H1 (cell line): ENCODE results near the gene TMEM50A. TPM values are rescaled to one million over a fixed set of nuclear protein-coding genes. Genes with fewer than 3 reads are reported as not detected.
"Not testable (repeated sequence)": the region's sequence is repeated elsewhere in the genome, so short reads cannot be mapped to it uniquely, and the experiment has no call there.

ENCODE experiments used
- CTCF ChIA-PET: fragments of 300-600 bp; sonication (Branson Sonifier 250); formaldehyde crosslinking; loops from one replicate; lab custom pipeline; 2021; ENCODE audit not compliant: partially characterized antibody; lab: Charles Lee
- POLR2A ChIA-PET: fragments of 300-600 bp; sonication (Branson Sonifier 250); formaldehyde crosslinking; loops from one replicate; lab custom pipeline; 2021; ENCODE audit warnings: inconsistent platforms; ENCODE audit not compliant: partially characterized antibody; lab: Charles Lee
- DNase-seq, 2 experiments: peaks; one replicate each; pipeline versions ENCODE4 v3.0.0 to v3.0.0-alpha.2; 2010 to 2022; ENCODE audit warnings: low spot score in 2 of 2, low read depth in 1 of 2, mixed read lengths in 1 of 2
- FAIRE-seq: peaks from 2 replicates; lab custom pipeline; 2011; peaks lifted over from hg19 to GRCh38; lab: Jason Lieb, UNC
- H2AFZ ChIP-seq: 2 replicates; pipeline ENCODE4 v1.8.1; 2012; ENCODE audit warnings: low read length, inconsistent platforms
- H2AK5ac ChIP-seq: 2 replicates; pipeline ENCODE4 v1.6.1; 2013; ENCODE audit warnings: low read depth, low read length
- H2BK120ac ChIP-seq: replicated peaks from 2 replicates; pipeline ENCODE3; 2013; ENCODE audit warnings: low read depth, low read length, inconsistent platforms
- H2BK12ac ChIP-seq: 2 replicates; pipeline ENCODE4 v1.6.1; 2013; ENCODE audit warnings: low read depth, low read length
- H2BK15ac ChIP-seq: 2 replicates; pipeline ENCODE4 v1.6.1; 2013; ENCODE audit warnings: low read length
- H2BK20ac ChIP-seq: 2 replicates; pipeline ENCODE4 v1.6.1; 2013; ENCODE audit warnings: low read length
- H2BK5ac ChIP-seq: 2 replicates; pipeline ENCODE4 v1.6.1; 2013; ENCODE audit warnings: low read depth, low read length
- H3K14ac ChIP-seq: 2 replicates; pipeline ENCODE4 v1.6.1; 2013; ENCODE audit warnings: inconsistent platforms; ENCODE audit not compliant: insufficient read length
- H3K18ac ChIP-seq: 2 replicates; pipeline ENCODE4 v1.6.1; 2013; ENCODE audit warnings: low read length; ENCODE audit errors: extremely low read depth
- H3K23ac ChIP-seq: 2 replicates; pipeline ENCODE4 v1.6.1; 2013; ENCODE audit warnings: inconsistent platforms; ENCODE audit not compliant: insufficient read length
- H3K23me2 ChIP-seq: 2 replicates; pipeline ENCODE4 v1.6.1; 2013; ENCODE audit warnings: low read depth, low read length
- H3K27ac ChIP-seq: 2 replicates; pipeline ENCODE4 v1.6.1; 2011; ENCODE audit warnings: low read depth, low read length, inconsistent platforms
- H3K27me3 ChIP-seq, 4 experiments: replicated peaks in 1 of 4; 1 replicate in 1 of 4; 2 replicates in 3 of 4; pipeline versions ENCODE4 v1.6.1 to v1.8.1; 2011 to 2013; ENCODE audit warnings: low read length in 3 of 4, mild to moderate bottlenecking in 3 of 4, inconsistent platforms in 2 of 4, mixed read lengths in 2 of 4, moderate library complexity in 1 of 4; ENCODE audit not compliant: control insufficient read depth in 3 of 4, insufficient read depth in 3 of 4; ENCODE audit errors: extremely low read depth in 1 of 4
- H3K36me3 ChIP-seq, 4 experiments: 2 replicates each; pipeline versions ENCODE4 v1.6.1 to v1.8.1; 2011 to 2013; ENCODE audit warnings: mild to moderate bottlenecking in 4 of 4, low read length in 3 of 4, moderate library complexity in 2 of 4, control low read depth in 1 of 4, inconsistent platforms in 1 of 4; ENCODE audit not compliant: insufficient read depth in 4 of 4, control insufficient read depth in 2 of 4
- H3K4ac ChIP-seq: replicated peaks from 2 replicates; pipeline ENCODE3; 2013; ENCODE audit warnings: low read length, low read depth, mixed read lengths, inconsistent platforms; ENCODE audit not compliant: insufficient read length
- H3K4me1 ChIP-seq, 4 experiments: replicated peaks in 1 of 4; 1 replicate in 1 of 4; 2 replicates in 3 of 4; pipeline versions ENCODE4 v1.6.1 to v1.8.1; 2011 to 2013; ENCODE audit warnings: low read length in 3 of 4, inconsistent platforms in 2 of 4, mixed read lengths in 1 of 4; ENCODE audit not compliant: insufficient read depth in 4 of 4, control insufficient read depth in 3 of 4
- H3K4me2 ChIP-seq, 2 experiments: 2 replicates each; pipeline versions ENCODE4 v1.6.1 to v1.8.1; 2011 to 2013; ENCODE audit warnings: low read depth in 2 of 2, low read length in 2 of 2, control low read depth in 1 of 2, inconsistent platforms in 1 of 2, mild to moderate bottlenecking in 1 of 2; ENCODE audit not compliant: insufficient read depth in 1 of 2
- H3K4me3 ChIP-seq, 4 experiments: fragments of 200-600, 300-600 bp in 1 of 4; sonication (generic), shearing (Covaris generic), sonication (Bioruptor Twin) in 1 of 4; 2 replicates each; pipeline versions ENCODE4 v1.5.1 to v1.8.1; 2011 to 2016; ENCODE audit warnings: low read length in 4 of 4, low read depth in 3 of 4, control low read depth in 2 of 4, inconsistent platforms in 2 of 4, mild to moderate bottlenecking in 2 of 4, mixed read lengths in 1 of 4, moderate library complexity in 1 of 4; ENCODE audit not compliant: insufficient read depth in 2 of 4; ENCODE audit errors: extremely low read depth in 1 of 4
- H3K56ac ChIP-seq: replicated peaks from 2 replicates; pipeline ENCODE3; 2013; ENCODE audit warnings: low read depth, mild to moderate bottlenecking, mixed read lengths, low read length, inconsistent platforms; ENCODE audit not compliant: insufficient read length
- H3K79me1 ChIP-seq: 2 replicates; pipeline ENCODE4 v1.6.1; 2013; ENCODE audit warnings: low read depth, low read length, control low read depth
- H3K79me2 ChIP-seq, 2 experiments: 2 replicates each; pipeline versions ENCODE4 v1.6.1 to v1.8.1; 2012 to 2013; ENCODE audit warnings: low read length in 2 of 2, mild to moderate bottlenecking in 2 of 2, inconsistent platforms in 1 of 2; ENCODE audit not compliant: insufficient read depth in 2 of 2, control insufficient read depth in 1 of 2
- H3K9ac ChIP-seq, 4 experiments: replicated peaks in 1 of 4; 1 replicate in 1 of 4; 2 replicates in 3 of 4; pipeline versions ENCODE4 v1.6.1 to v1.8.1; 2011 to 2013; ENCODE audit warnings: low read depth in 3 of 4, low read length in 3 of 4, control low read depth in 2 of 4, mild to moderate bottlenecking in 2 of 4, moderate library complexity in 2 of 4, inconsistent platforms in 1 of 4; ENCODE audit errors: extremely low read depth in 1 of 4
- H3K9me3 ChIP-seq, 2 experiments: 2 replicates each; pipeline versions ENCODE4 v1.6.1 to v1.8.1; 2012 to 2013; ENCODE audit warnings: mild to moderate bottlenecking in 2 of 2, moderate library complexity in 2 of 2, control low read depth in 1 of 2, inconsistent platforms in 1 of 2, low read depth in 1 of 2, low read length in 1 of 2, mixed read lengths in 1 of 2; ENCODE audit not compliant: insufficient read depth in 2 of 2
- H4K20me1 ChIP-seq, 2 experiments: replicated peaks in 1 of 2; 2 replicates each; pipeline versions ENCODE3 to v1.8.1; 2011 to 2013; ENCODE audit warnings: inconsistent platforms in 2 of 2, low read length in 2 of 2, mild to moderate bottlenecking in 1 of 2; ENCODE audit not compliant: insufficient read depth in 2 of 2, control insufficient read depth in 1 of 2
- H4K5ac ChIP-seq: 2 replicates; pipeline ENCODE4 v1.6.1; 2013; ENCODE audit warnings: low read length, low read depth, mixed read lengths, inconsistent platforms; ENCODE audit not compliant: insufficient read length
- H4K8ac ChIP-seq: 2 replicates; pipeline ENCODE4 v1.8.0; 2013; ENCODE audit warnings: mild to moderate bottlenecking, moderate library complexity, low read length, inconsistent platforms; ENCODE audit not compliant: insufficient read depth; ENCODE audit errors: extremely low read depth
- H4K91ac ChIP-seq: replicated peaks from 2 replicates; pipeline ENCODE3; 2013; ENCODE audit warnings: low read length, mixed read lengths, inconsistent platforms; ENCODE audit not compliant: insufficient read length
- WGBS, 2 experiments: shearing (Covaris generic) in 1 of 2; methylation state at CpG; one replicate each; pipeline versions ENCODE4 v1.1.6 to v1.1.7; 2013 to 2015; ENCODE audit warnings: low lambda C conversion rate in 2 of 2, mixed read lengths in 2 of 2, inconsistent platforms in 1 of 2, low coverage in 1 of 2, missing lambda C conversion rate in 1 of 2; ENCODE audit not compliant: insufficient replicate concordance in 2 of 2, insufficient coverage in 1 of 2, insufficient read length in 1 of 2; ENCODE audit errors: extremely low coverage in 1 of 2, missing lambda C conversion rate in 1 of 2; 5-methylcytosine and 5-hydroxymethylcytosine counted together
- polyA plus RNA-seq, 7 experiments: library from polyadenylated mRNA; depleted of rRNA in 3 of 7; stranded (reverse) in 5 of 7; unstranded in 2 of 7; fragments of >200 nt in 5 of 7; fragments of 200-250 nt in 2 of 7; gene quantifications; 1 replicate in 5 of 7; 2 replicates in 1 of 7; 4 replicates in 1 of 7; pipeline versions ENCODE4 v1.2.1 to v1.2.3, GENCODE V29; 2011 to 2013; ENCODE audit warnings: missing spikeins in 2 of 7, mixed read lengths in 2 of 7
- total RNA-seq: library from RNA; stranded (reverse); fragmentation: NEBNext Ultra II Directional; extraction: Animal tissue kit (Norgen Biotek cat#: 25700); gene quantifications from 2 replicates; pipeline ENCODE4 v1.2.1, GENCODE V29; 2021

The TMEM50A gene
- total and polyA plus RNA-seq, 2 of the 8 experiments (the other 6 are each of a cell fraction or from before 2014, with no cell fraction given): 98.6 to 111 TPM

GRCh38 chr1:25369691-25370271, 31.6 kb downstream of the TMEM50A start:
- not testable (repeated sequence) for H3K36me3 ChIP-seq, H2BK120ac ChIP-seq, H3K9me3 ChIP-seq, H3K4ac ChIP-seq, H4K20me1 ChIP-seq, H3K79me2 ChIP-seq, DNase-seq, H3K23ac ChIP-seq, H3K27ac ChIP-seq, H2BK12ac ChIP-seq, H2BK15ac ChIP-seq, H4K91ac ChIP-seq, H3K14ac ChIP-seq, FAIRE-seq, H4K5ac ChIP-seq, H3K4me3 ChIP-seq, H2BK5ac ChIP-seq, H3K56ac ChIP-seq, H3K9ac ChIP-seq, H3K27me3 ChIP-seq, H3K4me2 ChIP-seq, H3K4me1 ChIP-seq, H2AFZ ChIP-seq, H2BK20ac ChIP-seq, H2AK5ac ChIP-seq, H3K18ac ChIP-seq, H3K79me1 ChIP-seq, H3K23me2 ChIP-seq, H4K8ac ChIP-seq
- ChIA-PET POLR2A (interaction anchor here (1.1 kb wide), 1 partner anchor 25 kb away, joined by 3 read pairs; no protein-coding TSS in a partner anchor), CTCF (interaction anchor here (0.6 kb wide), 1 partner anchor 9 kb away, joined by 3 read pairs; no protein-coding TSS in a partner anchor)
- WGBS, 2 experiments: 87% methylated on average over 12 of the region's 12 CpGs; no CpG with 5 or more reads in 1 of the 2 experiments

GRCh38 chr1:25371757-25372156, 33.6 kb downstream of the TMEM50A start:
- H3K14ac ChIP-seq, H4K91ac ChIP-seq, H2BK20ac ChIP-seq, H3K23me2 ChIP-seq, H2BK120ac ChIP-seq, H3K4me2 ChIP-seq, H3K4me3 ChIP-seq, H2AK5ac ChIP-seq, H4K8ac ChIP-seq, H3K79me2 ChIP-seq, H2BK5ac ChIP-seq, H4K5ac ChIP-seq, POLR2A ChIA-PET, H2BK15ac ChIP-seq, DNase-seq, H3K4ac ChIP-seq, H3K9ac ChIP-seq, H3K27me3 ChIP-seq, H4K20me1 ChIP-seq, H3K36me3 ChIP-seq, H3K4me1 ChIP-seq, H2AFZ ChIP-seq, H2BK12ac ChIP-seq, H3K27ac ChIP-seq, H3K23ac ChIP-seq, FAIRE-seq, H3K79me1 ChIP-seq, H3K18ac ChIP-seq, H3K56ac ChIP-seq, H3K9me3 ChIP-seq: not testable (repeated sequence)
- CTCF ChIA-PET: interaction anchor here (0.9 to 1.2 kb wide), 2 partner anchors 17 to 114 kb away, joined by 3 read pairs; no protein-coding TSS in a partner anchor
- WGBS, 2 experiments: 91% methylated on average over 7 of the region's 7 CpGs; no CpG with 5 or more reads in 1 of the 2 experiments
